HTERT RPE-1 (cell line): ENCODE data around the gene MFSD6L.

Experiments
- in situ Hi-C: fragments of 300-500 bp; cut with MboI; formaldehyde crosslinking; loops from 4 replicates; pipeline ENCODE4 v1.14.3; 2020; ENCODE audit warnings: low sequenced_read_pairs

The MFSD6L gene

DNA sequence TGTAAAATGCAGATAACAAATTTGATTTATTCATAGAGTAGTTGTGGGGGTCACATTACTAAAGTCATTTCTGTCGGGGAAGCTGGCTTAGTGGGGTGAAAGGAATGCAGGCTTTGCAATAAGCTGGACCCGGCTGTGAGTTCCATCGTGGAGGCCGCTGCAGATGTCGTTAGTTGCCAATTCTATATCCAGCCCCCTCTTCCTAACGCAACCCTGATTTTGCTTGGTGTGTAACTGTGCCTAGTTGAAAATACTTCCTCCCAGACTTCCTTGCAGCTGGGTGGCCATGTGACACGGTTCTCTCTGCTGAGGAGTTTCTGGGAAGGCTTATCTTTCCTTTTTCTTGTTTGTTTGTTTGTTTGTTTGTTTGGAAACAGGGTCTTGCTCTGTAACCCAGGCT, 4.5 kb downstream of the MFSD6L start:
- in situ Hi-C loops = no loop called here

DNA sequence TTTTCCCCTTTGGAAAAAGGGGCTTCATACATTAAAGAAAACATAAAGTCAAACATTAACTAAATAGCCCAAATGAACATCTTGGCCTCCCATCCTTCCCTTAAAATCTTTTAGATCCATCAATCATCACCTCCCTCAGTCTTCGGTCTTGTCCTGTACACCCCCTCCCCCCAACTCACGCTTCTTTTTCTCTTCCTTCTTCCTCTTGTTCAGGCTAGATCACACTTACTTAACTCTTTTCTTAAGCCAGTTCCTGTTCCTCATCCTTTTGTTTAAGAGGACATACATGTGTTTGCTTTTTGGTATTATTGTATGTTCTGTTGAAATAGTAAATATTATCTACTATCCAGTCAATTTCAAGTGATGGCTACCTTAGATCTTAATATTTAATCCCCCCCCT, 5.5 kb downstream of the MFSD6L start:
- in situ Hi-C loops = no loop called here

DNA sequence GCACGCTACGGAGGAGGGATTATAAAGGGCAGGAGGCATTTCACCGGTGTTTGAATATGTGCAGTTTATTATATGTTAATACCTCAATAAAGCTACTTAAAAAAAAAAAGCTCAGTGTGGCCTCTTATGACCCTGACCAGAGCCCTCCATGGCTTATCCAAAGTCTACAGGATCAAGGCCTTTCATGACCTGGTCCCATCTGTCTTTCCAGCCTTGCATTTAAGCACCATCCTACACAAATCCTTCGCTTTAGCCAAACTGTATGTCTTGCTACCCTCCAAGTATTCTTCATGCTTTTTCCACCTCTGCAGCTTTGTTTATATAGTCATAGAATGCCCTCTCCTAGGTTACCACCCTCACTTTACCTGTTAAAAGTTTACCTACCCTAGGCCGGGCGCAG, 6.5 kb downstream of the MFSD6L start:
- in situ Hi-C loops = no loop called here

DNA sequence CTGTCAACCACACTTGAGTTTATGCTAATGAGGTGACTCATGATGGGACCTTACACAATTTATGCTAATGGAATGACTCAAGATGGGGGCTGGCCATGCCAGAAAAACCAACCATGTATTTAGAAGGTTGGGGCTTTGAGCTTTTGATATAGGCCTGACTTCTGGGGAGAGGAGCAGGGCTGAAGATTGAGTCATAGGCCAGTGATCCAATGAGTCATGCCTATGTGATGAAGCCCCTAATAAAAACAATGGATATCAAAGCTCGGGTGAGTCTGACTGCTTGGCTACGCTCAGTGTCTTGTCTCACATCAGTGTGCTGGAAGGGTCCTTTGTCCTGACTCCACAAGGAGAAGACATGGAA, 7.3 kb downstream of the MFSD6L start:
- in situ Hi-C loops = no loop called here

DNA sequence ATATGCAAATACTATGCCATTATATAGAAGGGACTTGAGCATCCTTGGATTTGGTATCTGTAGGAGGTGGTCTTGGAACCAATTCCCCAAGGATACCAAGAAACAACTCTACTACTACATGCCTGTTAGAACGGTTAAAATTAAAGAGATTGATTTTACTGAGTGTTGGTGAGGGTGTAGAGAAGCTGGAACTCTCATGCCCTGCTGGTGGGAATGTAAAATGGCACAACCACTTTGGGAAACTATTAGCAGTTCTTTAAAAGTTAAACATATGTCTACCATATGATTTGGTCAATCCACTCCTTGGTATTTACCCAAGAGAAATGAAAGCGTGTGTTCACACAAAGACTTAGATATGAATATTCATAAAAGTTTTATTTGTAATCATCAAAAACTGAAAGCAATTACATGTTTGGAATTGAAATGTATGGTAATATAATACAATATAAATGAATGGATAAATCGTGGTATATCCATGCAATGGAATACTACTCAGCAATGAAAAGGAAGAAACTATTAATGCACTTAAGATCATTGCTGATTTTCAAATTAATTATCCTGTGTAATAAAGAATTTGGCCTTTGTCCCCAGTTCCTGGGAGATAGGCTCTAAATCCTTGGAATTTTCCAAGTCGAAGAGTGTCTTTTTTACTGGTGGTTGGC, 7.8 kb downstream of the MFSD6L start:
- in situ Hi-C loops = no loop called here

DNA sequence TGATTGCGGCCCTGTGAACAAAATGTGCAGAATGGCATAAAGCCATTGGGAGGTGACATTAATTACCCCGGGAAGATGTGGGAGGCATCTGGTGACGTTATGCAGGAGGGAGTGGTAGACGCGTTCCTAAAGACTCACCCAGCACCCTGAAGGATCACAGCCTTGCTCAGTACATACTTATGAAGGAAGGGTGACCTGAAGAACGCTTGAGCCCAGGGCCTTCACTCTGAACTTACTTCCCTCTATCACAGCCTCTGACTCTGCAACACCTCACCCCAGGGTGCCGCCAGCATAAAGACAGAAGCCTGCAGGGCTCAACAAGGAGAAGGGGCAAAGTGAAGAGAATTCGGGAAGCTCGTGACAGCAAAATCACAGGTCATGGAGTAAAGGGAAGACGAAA, 9.4 kb downstream of the MFSD6L start:
- in situ Hi-C loops = no loop called here

DNA sequence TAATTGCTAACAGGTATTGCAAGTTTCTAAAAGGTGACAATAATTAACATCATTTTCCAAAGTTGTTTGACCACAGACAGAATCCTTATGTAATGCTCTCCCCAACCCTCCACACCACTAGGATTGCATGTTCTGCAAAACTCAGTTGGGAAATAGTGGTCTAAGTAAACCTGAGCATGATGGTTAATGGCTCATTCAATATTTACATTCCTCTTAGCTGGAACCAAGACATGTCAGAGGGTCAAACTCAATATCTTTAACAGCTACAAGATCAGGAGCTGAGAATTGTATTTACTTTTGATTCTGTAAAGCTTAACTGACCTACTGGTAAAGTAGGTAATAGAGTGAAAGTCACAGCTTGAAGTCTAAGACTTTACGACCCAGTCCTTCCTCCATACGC, 10.2 kb downstream of the MFSD6L start:
- in situ Hi-C loops = no loop called here

DNA sequence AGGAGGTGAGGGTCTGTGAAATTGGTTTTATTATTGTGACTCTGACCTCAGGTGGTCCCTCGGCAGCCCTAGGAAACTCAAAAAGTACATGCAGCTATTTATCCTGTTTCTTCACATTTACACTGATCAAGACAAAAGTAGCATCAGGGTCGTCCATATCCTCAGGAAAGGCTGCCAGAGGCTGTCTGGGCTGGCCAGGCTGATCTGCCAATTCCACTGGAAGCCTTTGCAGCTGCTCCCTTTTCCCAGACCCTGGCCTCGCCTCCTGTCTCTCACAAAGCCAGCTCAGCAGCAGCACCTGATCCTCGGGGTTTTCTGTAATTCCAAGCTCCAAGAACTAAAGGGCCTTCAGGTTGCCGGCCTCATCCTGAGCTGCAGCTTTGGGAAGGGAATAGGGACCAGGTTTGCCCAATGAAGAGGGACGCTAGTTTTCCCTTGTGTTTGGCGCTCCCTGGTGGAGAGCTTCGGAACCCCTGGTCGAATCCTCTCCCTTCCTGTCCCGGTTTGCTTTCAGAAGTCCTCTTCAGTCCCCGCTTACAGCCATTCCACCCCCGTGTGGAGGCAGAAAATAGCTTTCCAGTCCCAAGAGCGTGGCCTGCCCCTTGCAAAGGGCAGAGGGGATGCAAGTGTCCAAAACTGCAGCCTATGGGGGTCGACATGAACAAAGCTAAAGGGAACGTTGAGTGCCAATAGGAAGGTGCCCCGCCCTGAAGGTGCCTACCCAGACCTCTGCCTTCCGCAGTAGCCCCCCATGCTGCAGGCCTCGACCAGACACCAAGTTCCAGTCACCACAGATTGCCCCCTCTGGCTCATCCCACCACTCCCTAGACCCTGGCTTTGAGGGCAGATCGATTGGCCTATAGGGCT, 13.4 kb downstream of the MFSD6L start:
- in situ Hi-C loops = no loop called here

DNA sequence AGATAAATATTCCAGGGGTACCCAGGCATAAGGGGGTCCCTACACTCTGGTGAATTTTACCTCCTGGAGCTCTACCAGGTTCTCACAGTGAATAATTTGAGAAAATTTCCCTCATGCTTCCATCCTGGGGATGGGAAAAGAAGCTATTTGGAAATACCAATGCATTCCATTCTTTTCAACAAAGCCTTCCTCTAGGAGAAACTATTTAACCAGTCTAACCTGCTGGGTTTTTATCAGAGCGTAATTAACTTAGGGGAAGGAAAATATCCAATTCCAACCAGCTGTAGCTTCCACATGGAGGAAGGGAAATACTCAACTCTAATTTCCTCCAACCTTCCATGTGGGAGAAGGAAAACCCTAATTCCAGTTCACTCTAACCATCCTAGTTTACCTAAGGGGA, 17.0 kb downstream of the MFSD6L start:
- in situ Hi-C loops = no loop called here

DNA sequence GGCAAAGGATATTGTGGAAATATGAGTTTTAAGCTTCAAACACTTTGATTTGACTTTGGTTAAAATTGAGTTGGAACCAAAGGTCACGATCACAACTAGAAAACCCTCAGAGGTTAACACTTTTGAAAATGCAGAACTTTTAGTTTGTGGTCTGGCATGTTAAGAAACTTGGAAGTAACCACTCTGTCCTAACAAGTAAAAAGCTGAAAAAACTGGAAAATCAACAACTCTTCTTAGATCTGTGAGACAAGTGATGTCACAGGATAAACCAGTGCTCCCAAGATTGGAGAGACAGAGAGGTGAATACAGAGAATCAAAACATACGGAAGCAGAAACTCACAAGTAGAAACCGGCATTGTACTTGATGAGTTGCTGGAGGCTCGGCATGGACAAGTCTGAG, 17.4 kb downstream of the MFSD6L start:
- in situ Hi-C loops = no loop called here

DNA sequence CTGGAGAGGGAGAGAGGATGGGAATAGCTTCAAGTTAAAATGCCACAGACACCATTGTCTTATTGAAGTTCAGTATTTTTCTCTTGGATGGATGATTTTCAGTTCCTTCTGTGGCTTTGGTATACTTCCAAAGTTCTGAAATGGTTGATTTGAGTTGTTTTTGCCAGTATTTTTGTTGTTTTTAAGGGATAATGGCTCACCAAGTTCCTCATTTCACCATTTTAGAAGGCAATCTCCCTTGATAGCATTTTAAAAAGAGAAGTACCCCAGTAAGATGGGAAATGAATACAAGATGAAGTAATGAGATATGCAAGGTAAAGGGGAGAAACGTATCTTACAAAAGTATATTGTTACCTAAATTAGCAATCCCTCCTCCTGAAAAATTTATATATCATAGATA, 22.3 kb downstream of the MFSD6L start:
- in situ Hi-C loops = no loop called here

DNA sequence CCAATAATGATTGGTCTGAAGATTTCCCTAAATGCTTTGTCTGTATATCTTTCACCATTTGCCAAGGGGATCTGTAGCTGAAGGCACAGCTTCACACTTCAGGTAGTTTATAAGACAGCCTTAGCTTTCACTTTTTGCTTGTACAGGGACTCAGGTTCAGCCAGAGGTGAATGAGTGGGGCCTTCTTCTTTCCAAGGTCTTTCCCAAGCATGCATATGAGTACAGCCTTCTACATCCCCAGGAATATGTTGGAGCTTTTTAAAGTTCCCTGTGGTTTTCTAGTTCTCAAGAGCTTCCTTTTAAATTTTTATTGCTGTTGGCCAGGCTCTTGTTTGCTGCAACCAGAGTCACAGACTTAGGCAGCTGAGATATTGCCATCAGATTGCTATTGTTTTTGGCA, 22.9 kb downstream of the MFSD6L start:
- in situ Hi-C loops = no loop called here

DNA sequence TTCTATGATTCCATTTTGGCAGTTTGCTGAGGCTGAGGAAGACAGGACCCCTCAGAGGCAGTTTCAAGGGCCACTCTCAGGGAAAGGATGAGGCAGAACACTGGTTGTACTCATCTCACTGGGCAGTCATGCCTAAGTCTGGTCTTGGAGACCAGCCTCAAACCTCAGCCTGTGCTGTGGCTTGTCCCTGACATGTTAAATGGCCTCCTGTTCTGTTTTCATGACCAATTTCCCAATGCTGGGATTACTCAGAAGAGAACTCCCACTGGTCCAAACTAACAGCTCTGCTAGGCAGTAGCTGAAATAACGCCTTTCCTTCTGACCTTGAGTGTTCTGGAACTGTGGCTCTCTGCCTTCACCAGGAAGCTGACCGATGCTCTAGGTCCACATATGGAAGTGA, 32.4 kb downstream of the MFSD6L start:
- in situ Hi-C loops = no loop called here

DNA sequence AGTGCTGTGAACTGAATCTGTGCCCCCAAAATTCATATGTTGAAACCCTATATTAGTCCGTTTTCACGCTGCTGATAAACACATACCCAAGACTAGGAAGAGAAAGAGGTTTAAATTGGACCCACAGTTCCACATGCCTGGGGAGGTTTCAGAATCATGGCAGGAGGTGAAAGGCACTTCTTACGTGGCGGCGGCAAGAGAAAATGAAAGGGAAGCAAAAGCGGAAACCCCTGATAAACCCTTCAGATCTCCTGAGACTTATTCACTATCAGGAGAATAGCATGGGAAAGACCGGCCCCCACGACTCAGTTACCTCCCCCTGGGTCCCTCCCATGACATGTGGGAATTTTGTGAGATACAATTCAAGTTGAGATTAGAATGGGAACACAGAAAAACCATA, 37.2 kb downstream of the MFSD6L start:
- in situ Hi-C loops = no loop called here

DNA sequence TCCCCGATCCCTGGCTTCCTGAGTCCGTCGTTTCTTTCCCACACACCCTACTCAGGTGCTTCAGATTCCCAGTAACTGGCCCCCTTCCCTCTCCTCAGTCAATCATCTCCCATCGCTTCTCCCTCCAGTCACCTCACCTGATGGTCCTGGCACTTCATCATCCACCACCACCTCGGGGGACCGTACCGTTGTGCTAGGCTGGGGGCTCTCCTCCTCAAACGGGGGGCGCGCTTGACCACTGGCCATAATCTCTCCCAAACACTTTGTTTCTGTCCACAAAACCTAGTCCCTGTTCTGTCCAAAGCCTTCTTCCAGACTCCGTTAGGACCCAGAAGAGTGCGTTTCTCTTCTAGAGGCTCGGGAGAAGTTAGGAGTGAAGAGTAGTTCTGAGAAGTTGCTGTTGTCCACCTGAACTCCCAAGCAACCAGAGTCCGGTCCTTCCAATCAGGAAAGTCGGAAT, 41.0 kb downstream of the MFSD6L start, which contains the start of gene SPDYE4:
TSS of gene SPDYE4 (minus strand) at position 410 of the 460 bp plus-strand sequence. CDS start at position 246, 164 bp downstream.
- in situ Hi-C loops = no loop called here

DNA sequence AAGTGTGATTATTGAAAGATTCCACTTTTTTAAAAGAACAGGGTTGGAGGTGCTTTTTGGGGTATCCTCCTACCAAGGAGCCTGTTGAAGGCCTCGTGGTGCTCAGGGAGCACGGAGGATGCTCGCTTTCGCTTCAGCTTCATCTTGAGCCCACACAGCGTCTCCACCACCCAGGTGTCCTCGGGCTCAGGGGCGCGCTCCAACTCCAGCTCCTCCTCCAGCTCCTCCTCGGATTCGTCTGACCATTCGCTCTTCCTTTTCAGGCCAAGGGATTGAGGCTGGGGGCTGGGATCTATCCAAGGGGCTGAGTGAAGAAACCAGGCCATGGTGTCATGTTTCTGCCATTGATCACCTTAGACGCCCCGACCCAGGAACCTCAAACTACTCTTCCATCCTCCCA, 42.0 kb downstream of the MFSD6L start:
- in situ Hi-C loops = no loop called here

DNA sequence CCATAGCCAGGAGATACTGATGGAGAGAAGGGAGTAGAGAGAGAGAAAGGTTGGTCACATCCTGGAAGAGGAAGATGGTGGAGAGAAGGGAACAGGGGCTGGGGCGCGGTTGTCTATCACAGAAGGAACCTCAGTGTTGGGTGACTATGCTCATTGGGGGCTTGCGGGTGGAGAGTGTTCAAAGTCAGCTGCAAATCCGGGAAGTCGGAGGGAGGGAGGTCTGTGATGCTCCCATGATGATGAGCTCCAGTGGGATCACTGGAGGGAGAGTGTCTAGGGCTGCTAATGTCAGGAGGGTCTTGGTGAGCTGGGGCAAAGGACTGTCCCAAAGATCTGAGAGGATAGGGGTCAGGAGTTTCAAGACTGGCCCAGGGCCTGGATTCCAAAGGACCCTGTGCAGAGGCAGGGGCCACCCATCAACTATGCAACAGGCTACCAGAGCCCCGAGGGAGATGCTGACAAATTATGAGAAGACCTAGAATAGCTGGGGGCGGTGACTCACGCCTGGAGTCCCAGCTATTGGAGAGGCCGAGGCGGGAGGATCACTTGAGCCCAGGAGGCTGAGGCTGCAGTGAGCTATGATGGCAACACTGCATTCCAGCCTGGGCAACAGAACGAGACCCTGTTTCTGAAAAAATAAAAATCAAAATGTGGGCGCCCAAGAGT, 43.4 kb downstream of the MFSD6L start:
- in situ Hi-C loops = no loop called here

DNA sequence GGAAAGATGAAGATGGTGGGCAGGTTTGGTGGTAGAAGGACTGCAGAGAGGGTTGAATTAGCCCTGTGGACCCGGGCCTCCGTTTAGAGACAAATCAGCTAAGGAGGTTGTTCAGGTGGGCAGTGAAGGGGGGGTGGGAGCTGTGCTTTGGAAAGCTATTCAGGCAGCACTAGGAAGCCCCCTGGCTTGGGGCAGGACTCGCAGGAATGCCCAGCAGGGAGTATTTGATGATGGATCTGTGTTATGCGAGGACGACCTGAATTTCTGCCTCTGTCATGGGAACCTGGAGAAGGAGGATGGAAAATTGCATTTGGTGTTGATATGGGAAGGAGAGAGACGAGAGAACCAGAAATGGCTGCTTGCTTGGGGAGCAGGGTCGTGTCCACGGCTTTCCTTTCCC, 44.3 kb downstream of the MFSD6L start:
- in situ Hi-C loops = no loop called here

DNA sequence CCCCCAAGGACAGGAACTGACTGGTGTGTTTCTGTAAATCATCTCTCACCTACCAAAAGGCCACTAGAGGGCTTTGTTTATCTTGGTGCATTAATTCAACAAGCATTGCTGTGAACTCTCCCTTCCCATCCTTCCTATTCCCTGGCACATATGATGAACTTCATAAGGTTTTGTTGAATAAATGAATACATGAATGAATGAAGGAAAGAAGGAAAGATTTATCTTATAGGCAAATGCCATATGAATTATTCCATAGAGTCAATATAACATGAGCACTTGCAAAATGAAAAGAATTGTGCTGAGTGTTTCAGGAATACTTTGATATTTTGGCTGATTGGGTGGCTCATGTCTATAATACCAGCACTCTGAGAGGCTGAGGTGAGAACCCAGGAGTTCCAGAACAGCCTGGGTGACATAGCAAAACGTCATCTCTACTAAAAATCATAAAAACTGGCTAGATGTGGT, 45.2 kb downstream of the MFSD6L start:
- in situ Hi-C loops = no loop called here

DNA sequence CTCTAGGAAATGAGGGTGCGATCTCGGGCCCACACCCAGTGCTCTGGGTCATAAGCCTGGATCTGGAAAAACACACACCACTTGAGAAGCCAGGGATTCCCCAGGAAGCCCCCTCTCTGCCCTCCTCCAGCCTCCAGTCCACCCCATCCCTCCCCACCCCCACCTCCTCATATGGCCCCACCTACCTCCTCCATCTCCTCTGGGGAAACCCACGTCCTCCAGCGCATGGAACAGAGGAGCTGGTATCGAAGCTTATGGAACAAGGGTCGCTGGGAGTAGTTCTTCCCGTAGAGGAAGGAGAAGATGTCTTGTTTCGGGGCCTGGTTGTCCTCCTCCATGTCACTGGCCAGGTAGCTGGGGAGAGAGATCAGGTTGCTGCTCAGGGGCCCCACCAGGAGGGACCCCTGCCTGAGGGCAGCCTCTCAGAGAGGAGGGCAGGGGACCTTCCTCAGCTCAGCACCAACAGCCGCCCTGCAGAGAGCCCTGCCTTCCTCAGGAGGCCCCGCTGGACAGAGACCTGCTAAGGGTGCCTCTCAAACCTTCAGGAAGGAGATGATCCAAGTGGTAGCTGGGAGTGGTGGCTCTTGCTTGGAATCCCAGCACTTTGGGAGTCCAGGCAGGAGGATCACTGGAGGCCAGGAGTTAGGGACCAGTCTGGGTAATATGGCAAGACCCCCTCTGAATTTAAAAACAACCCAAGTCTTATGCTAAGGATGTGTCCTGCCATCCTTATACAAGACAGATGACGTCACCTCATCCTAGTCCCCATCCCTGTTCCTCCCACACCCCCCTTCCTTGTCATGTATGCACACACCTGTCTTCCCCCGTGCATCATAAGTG, 45.8 kb downstream of the MFSD6L start:
- in situ Hi-C loops = no loop called here

DNA sequence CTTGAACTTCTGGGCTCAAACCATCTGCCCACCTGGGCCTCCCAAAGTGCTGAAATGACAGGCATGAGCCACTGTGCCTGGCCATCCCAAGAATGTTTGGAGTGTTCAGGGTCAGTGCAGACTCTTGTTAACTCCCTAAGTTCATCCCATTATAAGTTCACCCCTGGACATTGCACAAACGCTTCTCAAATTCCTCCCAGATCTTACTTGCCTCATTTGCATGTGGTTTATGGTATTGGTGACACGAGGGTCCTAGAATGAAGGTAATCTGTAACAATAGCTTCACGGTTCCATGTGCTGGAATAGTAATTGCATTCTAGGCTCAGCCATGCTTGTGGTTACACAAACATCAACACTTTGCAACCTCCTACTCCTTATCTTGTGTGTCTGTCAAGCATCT, 49.5 kb downstream of the MFSD6L start:
- in situ Hi-C loops = no loop called here
